HEK293T (cell line): ENCODE results near the gene SLC6A2.

Source experiments
- BHLHE40 ChIP-seq: fragments of 450-650 bp; IDR thresholded peaks from 2 replicates; pipeline ENCODE4 v1.6.1; 2016; ENCODE audit warnings: mild to moderate bottlenecking, moderate library complexity, borderline replicate concordance
- FOXA1 ChIP-seq: fragments of 450-650 bp; IDR thresholded peaks from 2 replicates; pipeline ENCODE4 v1.6.1; 2016; ENCODE audit warnings: mild to moderate bottlenecking
- L3MBTL2 ChIP-seq: fragments of 450-650 bp; conservative IDR thresholded peaks from 2 replicates; pipeline ENCODE4 v1.6.1; 2016; ENCODE audit warnings: mild to moderate bottlenecking
- PKNOX1 ChIP-seq: fragments of 450-650 bp; IDR thresholded peaks from 2 replicates; pipeline ENCODE4 v1.6.1; 2016
- SUZ12 ChIP-seq: fragments of 450-650 bp; IDR thresholded peaks from 2 replicates; pipeline ENCODE4 v1.6.1; 2016; ENCODE audit warnings: mild to moderate bottlenecking

- TF ChIP-seq SUZ12 = no peak
- TF ChIP-seq FOXA1 = no peak
- no peak for TF ChIP-seq PKNOX1
- TF ChIP-seq BHLHE40 = no peak
- no peak for TF ChIP-seq L3MBTL2
Measured at GRCh38 chr16:55700961-55701360, 45.2 kb downstream of the SLC6A2 start.
